Measurements from ENCODE around the gene CLEC9A. TPM values are rescaled to one million over a fixed set of nuclear protein-coding genes. Genes with fewer than 3 reads are reported as not detected.
A peak's percentile ranks its signal among the peaks of the same experiment; 100 is the strongest.

CLEC9A gene
- total and polyA plus RNA-seq, 10 donors: 0.28 to 3.7 (median 1.1) TPM; not detected in 1

DNA sequence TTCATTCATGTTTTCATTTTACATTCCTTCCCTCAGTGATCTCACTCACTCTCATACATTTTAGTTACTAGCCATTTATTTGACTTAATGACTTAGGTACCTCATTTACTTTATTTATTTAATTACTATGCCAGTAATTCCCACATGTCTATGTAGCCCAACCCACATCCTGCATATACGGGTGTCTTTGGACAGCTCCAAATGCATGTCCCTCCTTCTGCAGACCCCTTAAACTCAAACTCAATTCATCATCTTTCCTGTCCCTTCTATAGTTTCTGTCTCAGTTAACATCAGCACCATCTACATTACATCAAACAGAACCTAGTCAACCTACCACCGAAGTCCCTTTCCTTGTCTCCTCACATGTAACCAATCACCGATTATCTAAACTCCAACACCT is 65.5 kb downstream of the CLEC9A start:
- intact Hi-C loops (cut with DNase I; ENCODE audit: low total_unique reads): no loop called here
- 71 to 88% (median 81%) methylated on average over 3 of the region's 3 CpGs for WGBS, 5 donors

DNA sequence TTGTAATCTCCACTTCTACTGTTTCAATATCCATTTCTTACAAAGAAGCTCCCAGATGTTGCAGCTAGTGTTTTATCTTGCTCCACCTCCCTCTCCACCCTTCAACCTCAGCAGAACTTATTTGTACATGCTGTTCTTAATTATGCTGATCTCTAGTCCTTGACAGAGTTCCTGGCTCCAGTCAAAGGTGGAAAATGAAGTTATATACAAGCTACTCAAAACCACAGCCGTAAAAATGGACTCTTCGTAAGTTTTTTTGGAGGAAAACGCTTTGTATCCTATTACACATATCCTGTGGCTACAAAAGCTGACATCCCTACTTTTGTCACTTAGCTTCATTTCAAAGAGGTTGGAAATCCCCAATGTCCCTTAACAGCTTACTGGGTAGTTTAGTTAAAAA is 67.0 kb downstream of the CLEC9A start:
- intact Hi-C loops (cut with DNase I; ENCODE audit: low total_unique reads): no loop called here
- Histone ChIP-seq H3K27me3 (replicated peaks in 1 of 7) (peaks cover 0 to 4% (median 0%) of the 10 kb centered on the region in 7 donors), H3K9me3 (no peaks in the 10 kb centered on the region), H3K4me3 (peak overlapping the region in 3 of 8 donors; percentile 11 to 36 (median 14)), H3K4me1 (peaks cover 0 to 29% (median 6%) of the 10 kb centered on the region in 6 donors), H3K36me3 (no peaks in the 10 kb centered on the region), H3K27ac (peak overlapping the region in 7 of 8 donors; percentile 41 to 74 (median 73))
- no peak for DNase-seq
- TF ChIP-seq POLR2A (IDR thresholded peaks at IDR 0.05) (no peak), POLR2AphosphoS5 (IDR thresholded peaks at IDR 0.05) (no peak)
- TF ChIP-seq, protein P1, sequence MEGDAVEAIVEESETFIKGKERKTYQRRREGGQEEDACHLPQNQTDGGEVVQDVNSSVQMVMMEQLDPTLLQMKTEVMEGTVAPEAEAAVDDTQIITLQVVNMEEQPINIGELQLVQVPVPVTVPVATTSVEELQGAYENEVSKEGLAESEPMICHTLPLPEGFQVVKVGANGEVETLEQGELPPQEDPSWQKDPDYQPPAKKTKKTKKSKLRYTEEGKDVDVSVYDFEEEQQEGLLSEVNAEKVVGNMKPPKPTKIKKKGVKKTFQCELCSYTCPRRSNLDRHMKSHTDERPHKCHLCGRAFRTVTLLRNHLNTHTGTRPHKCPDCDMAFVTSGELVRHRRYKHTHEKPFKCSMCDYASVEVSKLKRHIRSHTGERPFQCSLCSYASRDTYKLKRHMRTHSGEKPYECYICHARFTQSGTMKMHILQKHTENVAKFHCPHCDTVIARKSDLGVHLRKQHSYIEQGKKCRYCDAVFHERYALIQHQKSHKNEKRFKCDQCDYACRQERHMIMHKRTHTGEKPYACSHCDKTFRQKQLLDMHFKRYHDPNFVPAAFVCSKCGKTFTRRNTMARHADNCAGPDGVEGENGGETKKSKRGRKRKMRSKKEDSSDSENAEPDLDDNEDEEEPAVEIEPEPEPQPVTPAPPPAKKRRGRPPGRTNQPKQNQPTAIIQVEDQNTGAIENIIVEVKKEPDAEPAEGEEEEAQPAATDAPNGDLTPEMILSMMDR (IDR thresholded peaks at IDR 0.05 in 8 of 11, conservative IDR thresholded peaks at IDR 0.05 in 3 of 11): no peak
- WGBS, 5 donors: 14 to 37% (median 24%) methylated on average over 3 of the region's 3 CpGs

More for the DNA sequence above, 65.5 kb downstream of the CLEC9A start:
- no peak for TF ChIP-seq POLR2AphosphoS5 (IDR thresholded peaks at IDR 0.05)
- Histone ChIP-seq H3K4me3 (peak overlapping the region in 1 of 8 donors; percentile 36), H3K4me1 (peaks cover 0 to 26% (median 6%) of the 10 kb centered on the region in 6 donors), H3K27me3 (replicated peaks in 1 of 7) (peaks cover 0 to 2% (median 0%) of the 10 kb centered on the region in 7 donors), H3K27ac (peak overlapping the region in 6 of 8 donors; percentile 48 to 74 (median 70)), H3K9me3 (no peaks in the 10 kb centered on the region), H3K36me3 (no peaks in the 10 kb centered on the region)
- no peak for DNase-seq

DNA sequence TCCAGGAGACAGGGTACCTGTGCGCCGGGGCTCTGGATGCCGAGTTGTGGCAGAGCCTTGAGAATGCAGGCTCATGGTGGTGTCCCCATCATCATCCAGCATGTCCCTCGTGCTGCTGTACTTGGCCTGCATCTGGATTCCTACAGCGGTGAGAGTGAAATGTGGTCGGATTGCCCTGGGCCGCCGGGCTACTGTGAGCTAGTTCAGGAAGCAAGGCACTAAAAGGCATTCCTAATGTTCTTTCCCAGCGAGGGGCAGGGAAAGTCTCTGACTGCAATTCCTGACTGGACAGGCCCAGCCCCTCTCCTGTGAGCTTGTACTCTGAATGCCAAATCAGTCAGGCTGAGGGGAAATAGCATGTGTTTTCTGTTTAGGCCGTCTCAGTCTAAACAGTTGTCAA is 68.3 kb downstream of the CLEC9A start, which contains the start of gene CLEC1A:
Gene CLEC1A, minus strand, starts transcription at position 195 of the 400 bp plus-strand sequence. Its CDS starts 63 bp downstream, at position 132.
- intact Hi-C loops (cut with DNase I; ENCODE audit: low total_unique reads): no loop called here
- H3K36me3 ChIP-seq: no peaks in the 10 kb centered on the region
- 56 to 74% (median 69%) methylated on average over 6 to 10 of the region's 10 CpGs for WGBS, 5 donors
- peaks cover 0 to 27% (median 6%) of the 10 kb centered on the region in 6 donors for H3K4me1 ChIP-seq
- peak within 1 kb of the TSS in 7 of 8 donors; percentile 53 to 74 (median 73) for H3K27ac ChIP-seq
- no peak for TF ChIP-seq POLR2A (IDR thresholded peaks at IDR 0.05)
- TF ChIP-seq POLR2AphosphoS5 (IDR thresholded peaks at IDR 0.05): peak; percentile 48 to 83 (median 76)
- peak within 1 kb of the TSS in 7 of 8 donors; percentile 2 to 58 (median 17) for H3K4me3 ChIP-seq
- H3K9me3 ChIP-seq: peaks cover 0 to 6% (median 0%) of the 10 kb centered on the region in 8 donors
- peaks cover 0 to 4% (median 0%) of the 10 kb centered on the region in 7 donors for H3K27me3 ChIP-seq (replicated peaks in 1 of 7)
- no peak for DNase-seq

DNA sequence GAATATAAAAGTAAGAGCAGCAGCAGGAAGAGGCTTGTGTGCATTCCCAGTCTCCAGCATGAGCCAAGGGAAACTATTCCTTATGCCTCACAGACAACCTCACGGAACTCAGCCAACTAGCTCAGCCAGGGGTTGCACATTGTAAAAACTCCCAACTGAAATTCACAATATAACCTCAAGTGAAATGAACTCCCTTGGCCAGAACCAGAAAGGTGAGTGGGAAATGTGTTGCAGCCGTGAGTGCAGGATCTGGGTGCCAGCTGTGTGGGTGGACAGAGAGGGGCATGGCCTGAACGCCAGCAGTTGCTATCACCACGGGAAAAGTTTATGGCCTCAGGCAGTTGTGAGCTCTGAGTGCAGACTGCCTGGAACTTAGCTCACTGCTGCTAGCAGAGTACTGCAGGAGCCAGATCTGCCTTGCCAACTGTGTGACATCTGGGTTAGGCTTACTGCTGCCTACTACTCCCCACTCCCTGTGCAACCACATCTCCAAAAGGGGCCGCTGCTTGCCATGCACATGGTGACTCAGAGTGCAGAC is 70.6 kb downstream of the CLEC9A start:
- intact Hi-C loops (cut with DNase I; ENCODE audit: low total_unique reads): no loop called here
- Histone ChIP-seq H3K27me3 (replicated peaks in 1 of 7) (peaks cover 0 to 4% (median 0%) of the 10 kb centered on the region in 7 donors), H3K4me1 (peaks cover 0 to 11% (median 0%) of the 10 kb centered on the region in 6 donors), H3K9me3 (peaks cover 0 to 15% (median 1%) of the 10 kb centered on the region in 8 donors), H3K36me3 (no peaks in the 10 kb centered on the region), H3K4me3 (no peak overlapping the region), H3K27ac (no peak overlapping the region)
- WGBS, 5 donors: 80 to 86% (median 84%) methylated on average over 4 to 5 of the region's 5 CpGs
- no peak for DNase-seq
- TF ChIP-seq, protein P1 (IDR thresholded peaks at IDR 0.05 in 8 of 11, conservative IDR thresholded peaks at IDR 0.05 in 3 of 11): no peak
- no peak for TF ChIP-seq POLR2AphosphoS5 (IDR thresholded peaks at IDR 0.05)
- TF ChIP-seq POLR2A (IDR thresholded peaks at IDR 0.05): no peak

DNA sequence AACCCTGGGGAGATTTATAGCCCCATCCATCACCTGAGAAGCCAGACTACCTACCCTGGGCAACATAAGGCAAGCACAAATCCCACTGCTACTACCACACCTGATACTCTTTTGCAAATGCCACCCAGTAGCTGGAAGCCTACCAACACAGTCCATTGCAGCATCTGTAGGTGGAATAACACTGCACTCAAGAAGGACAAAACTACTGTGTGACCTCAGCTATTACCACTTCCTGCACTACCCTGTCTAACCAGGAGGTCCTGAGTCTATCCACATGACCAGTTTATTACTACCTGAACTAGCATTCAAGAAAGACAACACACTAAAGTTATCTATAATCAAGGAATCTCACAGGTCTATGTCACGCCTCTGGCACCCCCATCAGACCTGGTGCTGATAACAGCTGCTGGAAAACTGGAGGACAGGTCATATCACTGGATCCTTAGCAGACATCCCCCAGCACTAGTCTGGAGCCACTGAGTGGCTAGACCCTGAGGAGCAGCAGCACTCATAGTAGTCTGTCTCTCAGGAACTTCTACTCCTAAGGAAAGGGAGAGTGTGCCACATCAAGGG is 71.3 kb downstream of the CLEC9A start:
- 67 to 97% (median 86%) methylated on average over 1 of the region's 1 CpG for WGBS, 5 donors

More for the DNA sequence above, 71.3 kb downstream of the CLEC9A start:
- no peak overlapping the region for H3K4me3 ChIP-seq
- peaks cover 0 to 4% (median 0%) of the 10 kb centered on the region in 7 donors for H3K27me3 ChIP-seq (replicated peaks in 1 of 7)
- H3K9me3 ChIP-seq: peaks cover 0 to 15% (median 1%) of the 10 kb centered on the region in 8 donors
- intact Hi-C loops (cut with DNase I; ENCODE audit: low total_unique reads): no loop called here
- no peak overlapping the region for H3K27ac ChIP-seq
- peaks cover 0 to 11% (median 0%) of the 10 kb centered on the region in 6 donors for H3K4me1 ChIP-seq
- no peaks in the 10 kb centered on the region for H3K36me3 ChIP-seq
- TF ChIP-seq, protein P1 (IDR thresholded peaks at IDR 0.05 in 8 of 11, conservative IDR thresholded peaks at IDR 0.05 in 3 of 11): no peak
- TF ChIP-seq POLR2A (IDR thresholded peaks at IDR 0.05): no peak
- no peak for TF ChIP-seq POLR2AphosphoS5 (IDR thresholded peaks at IDR 0.05)
- no peak for DNase-seq
